ENCODE data around the gene CPNE8.

DNA sequence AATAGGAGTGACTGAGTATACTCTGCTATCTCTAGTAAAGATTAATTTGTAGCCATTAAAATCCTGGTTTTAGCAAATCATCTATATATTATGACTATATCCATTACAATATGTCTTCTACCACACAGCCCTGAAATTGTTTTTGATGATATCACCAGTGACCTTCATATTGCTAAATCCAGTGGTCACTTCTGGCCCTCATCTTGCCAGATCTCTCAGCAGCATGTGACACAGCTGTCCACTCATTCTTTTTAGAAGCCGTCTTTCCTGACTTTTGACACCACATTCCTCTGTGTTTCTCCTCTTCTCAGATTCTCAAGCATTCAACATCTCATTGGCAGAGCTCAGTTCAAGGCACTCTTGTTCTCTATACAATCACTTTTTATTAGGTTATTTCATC is 54.9 kb downstream of the CPNE8 start:
- TF ChIP-seq ZNF274 (IDR thresholded peaks at IDR 0.05; ENCODE audit: low read depth, low read length) (no peak), SUZ12 (IDR thresholded peaks at IDR 0.05; ENCODE audit: extremely low read depth, insufficient read depth, insufficient read length) (no peak), YY1 (IDR thresholded peaks at IDR 0.05; ENCODE audit: insufficient read depth, insufficient read length) (no peak)
